ENCODE measurements around the gene MTHFSD.

GRCh38 chr16:86536621-86537020 is 18.4 kb downstream of the MTHFSD start:
- TF ChIP-seq CTCF (IDR thresholded peaks at IDR 0.05) (no peak), POLR2A (IDR thresholded peaks at IDR 0.05) (no peak)
